ENCODE results near the gene LAIR1. TPM values are rescaled to one million over a fixed set of nuclear protein-coding genes. Genes with fewer than 3 reads are reported as not detected.
"Not testable (repeated sequence)": the region's sequence is repeated elsewhere in the genome, so short reads cannot be mapped to it uniquely, and the experiment has no call there.

Gene LAIR1
- total RNA-seq, 2 donors from 2014 or later = 4.2 to 7.8 TPM

DNA sequence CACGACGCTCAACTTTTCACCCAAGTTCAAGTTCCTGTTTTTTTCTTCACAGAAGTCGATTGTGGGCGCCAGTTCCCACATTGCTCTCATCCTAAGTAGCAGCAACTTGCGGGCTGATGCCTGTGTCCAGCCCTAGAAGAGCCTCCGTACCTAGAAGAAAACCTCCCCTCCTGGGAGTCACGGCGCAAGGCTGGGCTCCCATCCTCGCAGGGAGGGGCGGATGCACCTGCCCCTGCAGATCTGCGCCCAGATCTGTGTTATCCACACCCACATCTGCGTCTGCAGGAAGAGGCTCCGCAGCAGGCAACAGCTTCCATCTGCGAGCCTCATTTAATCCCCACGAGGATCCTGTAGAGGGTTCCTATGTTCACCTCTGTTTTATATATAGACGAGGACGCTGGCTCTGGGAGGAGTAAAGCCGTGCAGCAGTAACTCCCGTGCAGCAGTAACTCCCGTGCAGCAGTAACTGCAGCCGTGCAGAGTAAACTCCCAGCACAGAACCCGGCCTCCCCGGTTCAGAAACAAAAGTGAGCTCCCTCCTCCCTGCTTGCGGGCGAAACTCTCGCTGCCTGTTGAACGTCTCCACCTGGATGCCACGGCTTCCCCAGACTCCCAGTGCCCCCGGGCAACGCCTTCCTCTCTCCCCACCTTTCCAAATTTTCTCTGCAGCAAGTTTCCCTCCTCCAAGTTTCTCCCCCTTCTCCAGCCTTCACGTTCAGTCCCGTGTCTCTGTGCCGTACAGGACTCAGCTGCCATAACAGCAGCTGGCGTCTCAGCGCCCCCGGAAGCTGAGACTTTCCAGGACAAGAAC, 23.5 kb upstream of the LAIR1 start:
- Histone ChIP-seq H3K4me3 (peak overlapping the region in 1 of 2 donors; percentile 34), H3K27me3 (no peaks in the 10 kb centered on the region), H3K4me1 (peaks cover 0 to 7% of the 10 kb centered on the region in 2 donors), H3K9me3 (no peaks in the 10 kb centered on the region), H3K27ac (no peak overlapping the region), H3K36me3 (no peaks in the 10 kb centered on the region)
- no peak for TF ChIP-seq CTCF (IDR thresholded peaks at IDR 0.05)
- DNase-seq (ENCODE audit: low spot score) = no peak

- no peak for DNase-seq (ENCODE audit: low spot score)
- Histone ChIP-seq H3K27ac (no peak overlapping the region), H3K36me3 (no peaks in the 10 kb centered on the region), H3K4me1 (peaks cover 0 to 5% of the 10 kb centered on the region in 2 donors), H3K4me3 (no peak overlapping the region), H3K27me3 (no peaks in the 10 kb centered on the region), H3K9me3 (no peaks in the 10 kb centered on the region)
- no peak for TF ChIP-seq CTCF (IDR thresholded peaks at IDR 0.05)
Measured at GRCh38 chr19:54383330-54383729, 18.6 kb upstream of the LAIR1 start.

- DNase-seq (ENCODE audit: low spot score); H3K4me1 ChIP-seq; H3K9me3 ChIP-seq; H3K27me3 ChIP-seq; H3K27ac ChIP-seq; H3K4me3 ChIP-seq; H3K36me3 ChIP-seq: not testable (repeated sequence)
Measured at GRCh38 chr19:54382041-54382440, 17.3 kb upstream of the LAIR1 start.

GRCh38 chr19:54380897-54381296, 16.2 kb upstream of the LAIR1 start:
- Histone ChIP-seq H3K27me3 (no peaks in the 10 kb centered on the region), H3K4me1 (no peaks in the 10 kb centered on the region), H3K4me3 (no peak overlapping the region), H3K27ac (no peak overlapping the region), H3K9me3 (no peaks in the 10 kb centered on the region), H3K36me3 (no peaks in the 10 kb centered on the region)
- no peak for DNase-seq (ENCODE audit: low spot score)
- no peak for TF ChIP-seq CTCF (IDR thresholded peaks at IDR 0.05)

DNA sequence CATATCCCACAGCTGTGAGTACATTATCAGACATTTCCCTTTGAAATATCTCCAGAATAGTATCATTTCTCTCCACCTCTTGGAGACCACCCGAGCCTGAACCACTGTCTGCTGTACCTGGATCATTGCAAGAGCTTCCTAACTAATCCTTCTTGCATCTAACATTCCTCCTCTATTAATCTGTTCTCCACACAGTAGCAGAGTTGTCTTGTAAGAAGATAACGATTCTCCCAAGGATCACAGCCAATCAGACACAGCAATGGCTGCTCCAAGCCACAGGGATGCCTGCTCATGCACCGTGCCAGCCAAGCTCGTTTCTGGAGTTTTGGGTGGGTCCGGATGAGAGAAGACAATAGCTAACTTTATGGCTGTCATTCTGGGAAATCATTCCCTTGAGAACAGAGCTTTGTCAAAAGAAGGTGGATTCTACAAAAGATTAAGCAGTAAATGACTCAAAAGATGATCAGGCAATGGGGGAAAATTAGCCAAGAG, 14.5 kb upstream of the LAIR1 start:
- Histone ChIP-seq H3K27ac (no peak overlapping the region), H3K27me3 (no peaks in the 10 kb centered on the region), H3K36me3 (no peaks in the 10 kb centered on the region), H3K4me3 (no peak overlapping the region), H3K4me1 (no peaks in the 10 kb centered on the region), H3K9me3 (no peaks in the 10 kb centered on the region)
- no peak for DNase-seq (ENCODE audit: low spot score)
- no peak for TF ChIP-seq CTCF (IDR thresholded peaks at IDR 0.05)

DNA sequence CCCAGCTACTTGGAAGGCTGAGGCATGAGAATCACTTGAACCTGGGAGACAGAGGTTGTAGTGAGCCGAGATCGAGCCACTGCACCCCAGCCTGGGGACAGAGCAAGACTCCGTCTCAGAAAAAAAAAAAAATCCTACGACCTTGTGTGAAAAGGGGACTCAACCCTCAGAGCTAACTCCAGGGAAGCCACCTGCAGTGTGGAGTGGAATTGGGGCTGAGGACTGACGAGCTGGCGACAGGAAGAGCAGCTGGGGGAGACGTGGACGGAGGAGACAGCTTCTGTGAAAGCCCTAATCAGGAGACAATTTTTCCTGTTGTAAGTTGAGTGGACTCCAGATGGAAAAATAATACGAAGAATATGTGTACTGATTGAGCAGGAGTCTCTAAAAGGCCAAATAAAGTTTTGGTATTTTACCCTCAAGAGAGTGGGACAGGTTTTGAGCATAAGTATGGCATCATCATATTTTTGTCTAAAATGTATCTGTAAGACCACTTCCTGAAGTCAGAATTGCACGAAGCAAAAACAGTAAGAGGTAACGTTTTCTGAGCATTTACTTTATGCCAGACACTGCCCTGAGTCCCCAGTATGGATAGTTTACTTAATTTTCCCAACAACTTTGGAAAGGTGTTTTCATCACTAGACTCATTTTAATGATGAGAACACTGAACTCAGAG, 12.0 kb upstream of the LAIR1 start:
- Histone ChIP-seq H3K36me3 (no peaks in the 10 kb centered on the region), H3K4me3 (no peak overlapping the region), H3K27ac (no peak overlapping the region), H3K4me1 (no peaks in the 10 kb centered on the region), H3K27me3 (no peaks in the 10 kb centered on the region), H3K9me3 (no peaks in the 10 kb centered on the region)
- no peak for TF ChIP-seq CTCF (IDR thresholded peaks at IDR 0.05)
- DNase-seq (ENCODE audit: low spot score) = no peak

GRCh38 chr19:54375181-54375938, 10.6 kb upstream of the LAIR1 start:
- not testable (repeated sequence) for H3K27ac ChIP-seq; H3K9me3 ChIP-seq; H3K4me3 ChIP-seq; DNase-seq (ENCODE audit: low spot score); H3K27me3 ChIP-seq; H3K36me3 ChIP-seq; H3K4me1 ChIP-seq

All from right atrium auricular region (tissue), 2 donors.